A549 treated with AZD9567 at 1 μM for 4 hours (cell line): ENCODE measurements around the gene TFF2. TPM values are rescaled to one million over a fixed set of nuclear protein-coding genes. Genes with fewer than 3 reads are reported as not detected.

Source experiments
- total RNA-seq: library from RNA; stranded (reverse); fragments of 200-300 nt; extraction: Qiagen RNA extraction; gene quantifications from 5 replicates; pipeline ENCODE4 v1.2.3, GENCODE V29; 2022; ENCODE audit not compliant: insufficient read depth

Gene TFF2, protein sequence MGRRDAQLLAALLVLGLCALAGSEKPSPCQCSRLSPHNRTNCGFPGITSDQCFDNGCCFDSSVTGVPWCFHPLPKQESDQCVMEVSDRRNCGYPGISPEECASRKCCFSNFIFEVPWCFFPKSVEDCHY
- total RNA-seq: not detected in 5 replicates

DNA sequence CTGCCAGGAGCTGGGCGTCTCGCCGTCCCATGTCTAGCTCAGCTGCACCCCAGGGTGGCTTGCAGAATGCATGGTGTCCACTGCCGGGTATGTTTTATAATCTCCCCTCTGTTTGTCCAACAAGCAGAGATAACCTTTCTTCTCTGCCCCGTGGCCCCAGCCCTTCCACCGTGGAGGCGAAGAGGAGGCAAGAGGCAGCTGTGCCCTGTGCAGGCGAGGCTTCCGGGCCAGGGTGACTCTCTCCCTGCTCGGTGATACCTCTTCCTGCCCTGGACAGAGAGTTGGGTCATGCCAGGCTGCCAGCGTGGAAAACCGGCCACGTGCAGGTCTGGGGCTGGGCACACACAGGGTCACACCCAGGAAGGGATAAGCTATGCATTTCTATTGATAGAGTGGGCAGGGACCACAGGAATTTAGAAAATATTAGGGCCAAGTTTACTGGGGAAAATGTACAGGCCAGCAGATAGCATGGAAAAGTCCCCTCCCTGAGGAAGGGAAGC, at the start of gene TFF2:
TFF2 (minus strand) TSS at position 68 of the 500 bp plus-strand sequence; CDS start at position 31, 37 bp downstream.

GRCh38 chr21:42395905-42396651, 45.3 kb upstream of the TFF2 start, which contains the start of gene TMPRSS3:
TSS of gene TMPRSS3 (minus strand) at chr21:42396052. CDS start at chr21:42395417, 635 bp downstream.

DNA sequence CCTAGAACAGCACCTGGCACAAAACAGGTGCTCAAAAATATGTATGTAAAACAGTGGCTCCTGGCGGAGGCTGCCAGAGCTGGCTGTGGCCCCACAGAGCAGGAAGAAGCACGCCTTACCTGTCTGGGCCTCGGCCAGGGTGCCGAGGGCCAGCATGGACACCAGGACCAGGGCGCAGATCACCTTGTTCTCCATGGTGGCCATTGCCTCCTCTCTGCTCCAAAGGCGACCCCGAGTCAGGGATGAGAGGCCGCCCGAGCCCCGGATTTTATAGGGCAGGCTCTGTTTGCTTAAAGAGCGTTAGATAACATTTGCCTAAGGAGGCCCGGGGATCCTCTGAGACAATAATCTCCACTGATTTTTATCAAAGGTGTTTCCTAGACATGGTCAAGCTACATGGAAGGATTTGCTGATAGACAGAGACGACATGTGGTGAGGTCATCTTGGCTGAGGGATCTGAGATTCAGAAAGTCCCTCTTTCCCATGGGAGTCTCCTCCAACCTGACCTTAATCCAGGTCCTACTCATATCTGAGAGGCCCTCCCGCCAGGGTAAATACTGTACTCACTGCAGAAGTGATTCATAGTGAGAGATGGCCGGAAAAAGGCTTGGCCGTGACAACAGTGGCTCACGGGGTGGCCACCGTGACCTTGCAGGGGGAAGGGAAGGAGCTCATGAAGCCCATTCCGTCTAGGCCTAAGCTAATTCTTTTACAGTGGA, 15.7 kb upstream of the TFF2 start, which contains the start of gene TFF1:
TFF1 (minus strand) TSS at position 244 of the 719 bp plus-strand sequence; CDS start at position 204, 40 bp downstream.

DNA sequence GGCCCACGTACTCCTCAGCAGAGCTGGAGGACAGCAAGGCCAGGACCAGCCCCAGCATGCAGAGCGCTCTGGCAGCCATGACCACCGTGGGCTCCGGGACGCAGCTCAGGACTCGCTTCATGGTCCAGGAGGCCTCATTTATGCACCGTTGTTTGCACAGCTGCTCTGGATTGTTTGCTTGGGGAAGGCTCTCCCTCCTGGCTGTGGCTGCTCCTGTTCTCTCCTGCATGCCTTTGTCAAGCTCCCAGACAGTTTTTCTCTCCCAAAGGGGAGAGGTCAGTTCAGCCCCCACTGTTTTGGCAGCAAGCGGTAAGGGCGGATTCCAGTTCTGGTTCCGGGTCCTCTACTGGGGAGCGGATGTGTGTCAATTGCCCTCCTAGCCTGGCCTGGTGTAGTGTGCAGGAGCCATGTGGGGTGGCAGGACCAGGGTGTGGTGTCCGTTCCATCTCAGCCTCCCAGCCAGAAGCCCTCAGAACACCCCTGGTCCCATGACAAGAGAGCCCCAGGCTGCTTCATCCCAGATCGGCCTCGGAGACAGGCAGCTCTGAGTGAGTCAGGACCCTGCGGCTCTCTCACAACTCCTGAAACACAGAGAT, 35.4 kb downstream of the TFF2 start, which contains the start of gene TFF3:
TFF3 (minus strand) TSS at position 114 of the 596 bp plus-strand sequence; CDS start at position 79, 35 bp downstream.

Other genes with a start within 250 kb of the TFF2 start
- gene ABCG1, start 131.9 kb downstream of the TFF2 start, total RNA-seq: 2.3 to 3.3 TPM (median 2.7 TPM) in 5 replicates
- gene TFF3, start 35.6 kb downstream of the TFF2 start, total RNA-seq: not detected in 5 replicates
- 21.0 to 26.7 TPM (median 25.5 TPM) in 5 replicates for gene TFF1, start 15.5 kb upstream of the TFF2 start, total RNA-seq
- 0.11 to 0.41 TPM (median 0.18 TPM) in 4 of 5 replicates, not detected in the other for gene TMPRSS3, start 45.1 kb upstream of the TFF2 start, total RNA-seq
- 0.14 to 0.19 TPM (median 0.16 TPM) in 4 of 5 replicates, not detected in the other for gene UBASH3A, start 52.9 kb upstream of the TFF2 start, total RNA-seq
- gene RSPH1, start 145.2 kb upstream of the TFF2 start, total RNA-seq: 0.39 to 0.88 TPM (median 0.60 TPM) in 4 of 5 replicates, not detected in the other
- gene SLC37A1, start 162.9 kb upstream of the TFF2 start, total RNA-seq: 1.3 to 3.3 TPM (median 2.9 TPM) in 5 replicates